Effector CD4-positive, alpha-beta T cell (primary cell): Measurements from ENCODE around the gene CTSW.

Experiments used
- DNase-seq: peaks from one replicate; pipeline ENCODE4 v3.0.0-alpha.2; 2020

The CTSW gene

DNA sequence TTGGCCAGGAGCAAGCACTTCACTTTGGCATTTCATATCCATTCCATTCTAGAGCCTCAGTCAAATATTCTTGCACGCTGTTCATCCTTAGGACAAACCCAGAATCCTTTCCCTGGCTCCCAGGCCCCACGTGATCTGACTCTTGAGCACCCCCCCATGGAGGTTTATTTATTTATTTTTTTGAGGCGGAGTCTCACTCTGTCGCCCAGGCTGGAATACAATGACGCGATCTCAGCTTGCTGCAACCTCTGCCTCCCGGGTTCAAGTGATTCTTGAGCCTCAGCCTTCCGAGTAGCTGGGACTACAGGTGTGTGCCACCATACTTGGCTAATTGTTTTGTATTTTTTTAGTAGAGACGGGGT lies 52.9 kb downstream of the CTSW start:
- no peak for DNase-seq
